KOPT-K1 (cell line): Measurements from ENCODE around the gene FGD2.
"Not testable (repeated sequence)": the region's sequence is repeated elsewhere in the genome, so short reads cannot be mapped to it uniquely, and the experiment has no call there.

Experiments used
- H3K27ac ChIP-seq: fragments of 200-600 bp; sonication (generic); 2 replicates; pipeline ENCODE4 v1.5.1; 2016; ENCODE audit warnings: antibody characterized with exemption, mild to moderate bottlenecking, low read depth, low read length; ENCODE audit not compliant: poor library complexity, severe bottlenecking
- H3K36me3 ChIP-seq: fragments of 200-600 bp; sonication (generic); 2 replicates; pipeline ENCODE4 v1.5.1; 2017; ENCODE audit warnings: antibody characterized with exemption, mild to moderate bottlenecking, low read length, moderate library complexity; ENCODE audit not compliant: insufficient read depth
- H3K9me3 ChIP-seq: fragments of 200-600 bp; sonication (generic); 2 replicates; pipeline ENCODE4 v1.5.1; 2017; ENCODE audit warnings: antibody characterized with exemption, low read length, mild to moderate bottlenecking; ENCODE audit not compliant: insufficient read depth, poor library complexity, severe bottlenecking

The FGD2 gene

DNA sequence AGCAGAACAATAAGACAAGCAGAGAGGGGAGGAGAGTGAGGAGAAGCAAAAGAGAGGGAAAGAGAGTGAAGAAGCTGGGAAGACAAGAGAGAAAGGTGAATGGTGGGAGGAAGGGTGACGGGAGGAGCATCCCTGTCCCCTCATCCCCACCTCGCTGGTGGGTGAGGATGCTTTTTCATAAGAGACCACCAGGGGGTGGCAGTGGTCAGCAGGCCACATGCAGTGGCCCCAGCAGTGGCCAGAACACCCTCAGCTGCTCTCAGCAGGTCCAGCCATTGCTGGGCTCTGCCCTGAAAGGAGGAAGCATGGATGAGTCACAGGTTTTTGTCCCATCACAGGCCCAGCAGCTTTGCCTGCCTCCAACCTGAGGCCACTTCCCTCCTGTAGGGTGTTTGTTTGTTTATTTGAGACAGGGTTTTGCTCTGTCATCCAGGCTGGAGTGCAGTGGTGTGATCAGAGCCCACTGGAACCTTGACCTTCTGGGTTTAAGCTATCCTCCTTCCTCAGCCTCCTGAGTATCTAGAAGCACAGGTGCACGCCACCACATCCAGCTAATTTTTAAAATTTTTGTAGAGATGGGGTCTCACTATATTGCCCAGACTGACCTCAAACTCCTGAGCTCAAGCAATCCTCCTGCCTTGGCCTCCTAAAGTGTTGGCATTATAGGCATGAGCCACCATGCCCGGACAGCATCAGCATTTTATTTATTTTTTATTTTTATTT is 24.0 kb downstream of the FGD2 start:
- Histone ChIP-seq H3K9me3 (peaks cover 5% of the 10 kb centered on the region), H3K36me3 (no peaks in the 10 kb centered on the region), H3K27ac (peak overlapping the region; percentile 36)

DNA sequence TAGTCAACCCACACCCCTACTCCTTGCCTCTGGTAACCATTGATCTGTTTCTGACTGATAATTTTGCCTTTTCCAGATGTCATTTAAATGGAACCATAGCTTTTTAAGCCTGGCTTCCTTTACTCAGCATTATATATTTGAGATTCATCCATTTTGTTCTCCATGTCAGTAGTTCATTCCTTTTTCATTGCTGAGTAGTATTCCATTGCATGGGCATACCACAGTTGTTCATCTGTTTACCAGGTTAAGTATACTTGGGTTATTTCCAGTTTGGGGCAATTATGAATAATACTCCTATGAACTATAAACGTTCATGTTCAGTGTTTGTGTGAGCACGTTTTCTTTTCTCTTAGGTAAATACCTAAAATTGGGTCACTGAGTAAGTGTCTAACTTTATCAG is 25.1 kb downstream of the FGD2 start:
- Histone ChIP-seq H3K9me3 (peaks cover 5% of the 10 kb centered on the region), H3K36me3 (no peaks in the 10 kb centered on the region), H3K27ac (no peak overlapping the region)

- no peaks in the 10 kb centered on the region for H3K36me3 ChIP-seq
- no peak overlapping the region for H3K27ac ChIP-seq
- H3K9me3 ChIP-seq, result peaks cover 5% of the 10 kb centered on the region
Observed at GRCh38 chr6:37032239-37032638, 26.8 kb downstream of the FGD2 start.

GRCh38 chr6:37033255-37033654 is 27.8 kb downstream of the FGD2 start:
- Histone ChIP-seq H3K9me3 (peaks cover 5% of the 10 kb centered on the region), H3K27ac (no peak overlapping the region), H3K36me3 (no peaks in the 10 kb centered on the region)

DNA sequence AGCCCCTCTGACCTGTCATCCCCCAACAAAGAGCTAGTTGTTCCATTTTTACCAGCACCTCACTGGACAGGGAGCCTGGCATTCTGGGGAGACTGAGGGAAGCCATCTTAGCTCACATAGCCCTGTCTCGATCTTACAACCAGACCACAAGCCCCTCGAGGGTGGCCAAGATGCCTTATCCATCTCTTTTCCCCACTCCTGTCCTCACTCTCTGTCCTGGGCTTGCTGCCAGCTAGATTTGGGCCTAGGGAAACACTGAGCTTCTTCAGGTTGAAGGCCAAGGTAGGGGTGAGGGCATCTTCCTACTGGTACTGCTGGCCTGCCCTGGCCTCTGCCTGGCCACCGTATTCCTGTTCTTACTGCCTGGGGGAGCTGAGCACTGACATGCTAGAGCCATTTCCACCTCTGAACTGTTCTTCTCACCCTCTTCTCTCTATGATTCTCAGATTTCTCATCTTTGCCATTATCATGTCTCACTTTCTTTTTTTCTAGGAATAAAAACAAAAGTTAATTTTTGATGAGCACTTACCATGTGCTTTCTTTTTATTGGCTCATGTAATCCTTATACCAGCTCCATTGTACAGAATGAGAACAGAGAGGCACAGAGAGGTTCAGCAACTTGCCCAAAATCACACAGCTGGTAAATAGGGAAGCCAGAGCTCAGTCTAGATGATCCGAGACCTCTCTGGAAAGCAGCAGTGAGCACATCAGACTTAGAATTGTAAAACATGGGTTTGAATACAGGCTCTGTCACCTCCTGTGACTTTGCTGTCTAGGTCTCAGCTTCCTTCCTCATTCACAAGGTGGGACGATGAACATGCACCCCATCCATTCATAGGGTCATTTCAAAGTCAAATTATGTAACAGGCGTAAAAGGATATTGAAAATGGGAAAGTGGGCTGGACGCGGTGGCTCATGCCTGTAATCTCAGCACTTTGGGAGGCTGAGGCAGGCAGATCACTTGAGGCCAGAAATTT is 28.7 kb downstream of the FGD2 start:
- Histone ChIP-seq H3K27ac (no peak overlapping the region), H3K36me3 (no peaks in the 10 kb centered on the region), H3K9me3 (peaks cover 5% of the 10 kb centered on the region)

DNA sequence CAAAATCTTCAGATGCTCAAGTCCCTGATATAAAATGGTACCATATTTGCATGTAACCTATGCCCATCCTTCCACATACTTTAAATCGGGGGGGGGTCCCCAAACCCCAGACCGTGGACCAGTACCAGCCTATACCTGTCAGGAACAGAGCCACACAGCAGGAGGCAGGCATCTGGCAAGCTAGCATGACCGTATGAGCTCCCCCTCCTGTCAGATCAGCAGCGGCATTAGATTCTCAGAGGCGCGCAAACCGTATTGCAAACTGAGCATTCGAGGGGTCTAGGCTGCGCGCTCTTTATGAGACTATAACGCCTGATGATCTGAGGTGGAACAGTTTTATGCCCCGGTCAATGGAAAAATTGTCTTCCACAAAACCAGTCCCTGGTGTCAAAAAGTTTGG is 30.7 kb downstream of the FGD2 start:
- H3K36me3 ChIP-seq, result no peaks in the 10 kb centered on the region
- no peak overlapping the region for H3K27ac ChIP-seq
- no peaks in the 10 kb centered on the region for H3K9me3 ChIP-seq

DNA sequence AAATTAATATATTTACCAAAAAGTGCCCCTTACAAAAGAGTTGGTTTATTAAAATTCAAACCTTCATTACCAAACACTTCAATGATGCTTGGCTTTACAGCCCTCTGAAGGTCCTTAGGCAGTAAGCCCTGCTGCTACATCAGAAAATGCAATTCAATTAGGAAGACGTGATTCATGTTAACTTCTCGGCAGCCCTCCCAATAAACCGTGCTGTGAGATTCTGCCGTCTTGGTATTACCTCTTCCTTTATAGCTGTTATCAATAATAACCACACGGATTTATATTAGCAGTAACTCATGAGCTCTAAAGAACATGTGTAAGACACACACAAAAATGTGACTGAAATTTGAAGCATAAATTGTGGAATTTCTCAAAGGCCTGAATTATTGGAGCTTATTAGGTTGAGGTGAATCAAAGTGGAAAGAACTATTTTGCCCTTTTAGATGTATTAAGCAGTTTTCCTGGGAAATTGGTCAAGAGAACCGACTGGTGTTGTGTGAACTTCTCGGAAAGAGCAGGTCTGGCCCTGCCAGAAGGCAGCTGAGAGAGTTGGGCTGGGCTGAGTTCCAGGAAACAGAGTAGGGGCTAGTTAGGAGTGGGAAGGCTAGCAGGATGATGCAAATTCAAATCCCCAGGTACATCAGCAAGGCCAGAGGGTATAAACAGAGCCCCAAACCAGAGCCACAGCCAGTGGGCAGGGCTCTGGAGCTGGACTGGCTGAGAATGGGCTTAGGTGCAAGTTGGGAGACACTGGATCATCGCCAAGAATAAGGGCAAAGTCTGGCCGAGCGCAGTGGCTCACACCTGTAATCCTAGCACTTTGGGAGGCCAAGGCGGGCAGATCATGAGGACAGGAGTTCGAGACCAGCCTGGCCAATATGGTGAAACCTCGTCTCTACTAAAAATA is 33.1 kb downstream of the FGD2 start:
- Histone ChIP-seq H3K9me3 (no peaks in the 10 kb centered on the region), H3K36me3 (no peaks in the 10 kb centered on the region), H3K27ac (no peak overlapping the region)

DNA sequence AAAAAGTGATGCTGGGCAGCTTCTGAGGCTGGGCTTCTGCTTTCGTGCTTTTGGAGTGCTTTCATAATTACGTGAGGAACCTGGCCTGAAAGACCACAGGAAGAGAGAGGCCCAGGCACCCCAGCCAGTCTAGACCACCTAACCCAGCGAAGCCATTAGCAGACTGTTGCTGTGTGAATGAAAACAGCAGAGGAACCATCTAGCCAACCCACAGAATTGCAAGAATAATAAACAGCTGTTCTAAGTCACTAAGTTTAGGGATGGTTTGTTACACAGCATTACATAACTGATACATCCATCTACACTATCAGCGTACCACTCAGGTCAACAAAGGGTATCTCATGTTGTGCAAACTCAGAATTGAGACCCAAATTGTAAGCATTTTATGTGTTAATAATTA is 34.5 kb downstream of the FGD2 start:
- Histone ChIP-seq H3K9me3 (no peaks in the 10 kb centered on the region), H3K36me3 (no peaks in the 10 kb centered on the region), H3K27ac (no peak overlapping the region)

DNA sequence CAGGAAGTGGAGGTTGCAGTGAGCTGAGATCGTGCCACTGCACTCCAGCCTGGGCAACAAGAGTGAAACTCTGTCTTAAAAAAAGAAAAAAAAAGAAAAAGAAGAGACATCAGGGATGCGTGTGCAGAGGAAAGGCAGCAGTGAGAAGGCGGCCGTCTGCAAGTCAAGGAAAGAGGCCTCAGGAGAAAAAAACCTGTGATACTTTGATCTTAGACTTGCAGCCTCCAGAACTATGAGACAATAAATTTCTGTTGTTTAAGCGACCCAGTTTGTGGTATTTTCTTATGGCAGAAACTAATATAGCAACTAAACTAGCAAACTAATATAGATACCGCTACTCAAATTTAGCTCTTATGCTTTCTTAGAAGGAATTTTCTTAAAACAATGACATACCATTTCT is 36.1 kb downstream of the FGD2 start:
- Histone ChIP-seq H3K27ac (no peak overlapping the region), H3K9me3 (no peaks in the 10 kb centered on the region), H3K36me3 (no peaks in the 10 kb centered on the region)

DNA sequence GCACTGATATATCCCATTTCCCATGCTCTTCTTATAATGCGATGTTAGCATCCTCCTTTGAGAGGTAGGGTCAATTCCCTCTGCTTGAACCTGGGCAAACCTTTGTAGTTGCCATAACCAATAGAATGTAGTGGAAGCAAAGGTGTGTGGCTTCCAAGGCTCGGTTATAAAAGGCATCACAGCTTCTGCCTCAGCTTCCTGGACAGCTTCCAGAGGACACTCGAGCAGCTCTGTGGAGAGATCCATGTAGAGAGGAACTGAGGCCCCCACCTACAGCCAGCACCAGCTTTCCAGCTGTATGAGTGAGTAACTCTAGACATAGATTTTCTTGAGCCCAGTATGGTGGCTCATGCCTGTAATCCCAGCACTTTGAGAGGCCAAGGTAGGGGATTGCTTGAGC is 36.7 kb downstream of the FGD2 start:
- Histone ChIP-seq H3K36me3 (no peaks in the 10 kb centered on the region), H3K9me3 (no peaks in the 10 kb centered on the region), H3K27ac (peak overlapping the region; percentile 23)

DNA sequence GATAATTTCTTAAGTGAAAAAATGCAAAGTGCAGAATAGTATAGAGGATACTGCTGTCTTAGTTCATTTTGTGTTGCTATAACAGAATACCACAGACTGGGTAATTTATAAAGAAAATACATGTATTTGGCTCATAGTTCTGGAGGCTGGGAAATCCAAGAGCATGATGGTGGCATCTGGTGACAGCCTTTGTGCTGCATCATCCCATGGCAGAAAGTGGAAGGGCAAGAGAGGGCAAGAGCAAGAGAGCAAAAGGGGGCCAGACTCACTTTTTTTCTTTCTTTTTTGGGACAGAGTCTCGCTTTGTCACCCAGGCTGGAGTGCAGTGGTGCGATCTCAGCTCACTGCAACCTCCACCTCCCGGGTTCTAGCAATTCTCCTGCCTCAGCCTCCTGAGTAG is 37.6 kb downstream of the FGD2 start:
- H3K36me3 ChIP-seq, H3K9me3 ChIP-seq, H3K27ac ChIP-seq: not testable (repeated sequence)

GRCh38 chr6:37047346-37047688 is 41.9 kb downstream of the FGD2 start:
- H3K27ac ChIP-seq, result peak overlapping the region; percentile 99
- H3K9me3 ChIP-seq, result no peaks in the 10 kb centered on the region
- no peaks in the 10 kb centered on the region for H3K36me3 ChIP-seq

DNA sequence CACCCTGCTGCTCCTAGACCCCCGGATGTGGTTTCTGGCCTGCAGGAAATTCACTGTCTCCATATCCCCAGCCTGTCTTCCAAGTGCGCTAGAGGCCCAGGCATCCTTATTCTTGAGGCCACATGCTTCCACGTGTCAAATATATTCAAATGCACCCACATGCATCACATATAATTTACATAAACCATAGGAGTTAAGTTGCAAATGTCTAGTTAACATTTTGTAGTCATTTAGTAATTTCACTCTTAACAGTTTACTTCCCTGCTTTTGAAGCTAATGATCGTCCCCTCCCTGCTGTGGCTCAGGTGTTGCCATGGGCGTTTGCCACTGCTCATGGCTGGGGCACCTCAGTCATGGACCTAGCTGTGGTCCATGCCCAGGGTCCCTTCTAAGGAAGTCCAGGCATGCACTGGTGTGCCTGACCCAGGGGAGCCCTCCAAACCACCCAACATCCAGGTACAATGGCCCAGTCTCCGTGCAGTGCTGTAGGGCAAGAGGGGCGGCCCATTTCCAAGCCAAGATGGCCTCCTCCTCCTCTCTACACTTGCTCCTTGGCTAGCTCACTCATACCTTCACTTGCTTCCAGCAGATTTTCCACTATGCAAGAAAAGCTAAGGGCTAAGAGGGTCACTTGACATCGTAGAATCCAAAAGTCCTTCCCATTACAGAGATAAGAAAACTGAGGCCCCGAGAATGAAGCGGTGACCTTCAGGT is 42.4 kb downstream of the FGD2 start:
- Histone ChIP-seq H3K27ac (peak overlapping the region; percentile 99), H3K9me3 (no peaks in the 10 kb centered on the region), H3K36me3 (no peaks in the 10 kb centered on the region)

GRCh38 chr6:37048403-37048850 is 43.0 kb downstream of the FGD2 start:
- peak overlapping the region; percentile 99 for H3K27ac ChIP-seq

More at GRCh38 chr6:37048403-37048850, 43.0 kb downstream of the FGD2 start:
- Histone ChIP-seq H3K9me3 (no peaks in the 10 kb centered on the region), H3K36me3 (no peaks in the 10 kb centered on the region)
